Measurements from ENCODE around the gene KIF2C. TPM values are rescaled to one million over a fixed set of nuclear protein-coding genes. Genes with fewer than 3 reads are reported as not detected.
"Not testable (repeated sequence)": the region's sequence is repeated elsewhere in the genome, so short reads cannot be mapped to it uniquely, and the experiment has no call there.

Gene KIF2C
- total RNA-seq, 4 donors from 2014 or later: 2.5 to 8.3 (median 3.5) TPM

DNA sequence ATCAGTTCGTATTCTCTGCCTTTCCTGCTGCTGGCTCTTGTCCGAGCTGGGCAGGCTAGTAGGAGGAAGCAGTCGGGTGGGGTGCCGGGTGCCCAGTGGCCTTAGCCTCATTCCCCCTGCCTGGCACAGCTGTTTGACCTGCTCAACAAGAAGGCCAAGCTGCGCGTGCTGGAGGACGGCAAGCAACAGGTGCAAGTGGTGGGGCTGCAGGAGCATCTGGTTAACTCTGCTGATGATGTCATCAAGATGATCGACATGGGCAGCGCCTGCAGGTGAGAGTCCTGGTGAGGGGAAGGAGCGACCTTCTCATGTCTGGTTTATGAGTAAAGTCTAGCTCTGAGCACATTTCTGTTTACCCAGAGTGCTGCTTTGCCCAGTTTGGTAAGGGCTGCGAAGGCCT is 19.4 kb downstream of the KIF2C start:
- Histone ChIP-seq H3K9me3 (no peaks in the 10 kb centered on the region), H3K27me3 (no peaks in the 10 kb centered on the region), H3K4me3 (no peak overlapping the region), H3K36me3 (no peaks in the 10 kb centered on the region), H3K27ac (no peak overlapping the region), H3K4me1 (peaks cover 0 to 9% (median 1%) of the 10 kb centered on the region in 4 donors)
- no peak for DNase-seq
- TF ChIP-seq, protein P1, sequence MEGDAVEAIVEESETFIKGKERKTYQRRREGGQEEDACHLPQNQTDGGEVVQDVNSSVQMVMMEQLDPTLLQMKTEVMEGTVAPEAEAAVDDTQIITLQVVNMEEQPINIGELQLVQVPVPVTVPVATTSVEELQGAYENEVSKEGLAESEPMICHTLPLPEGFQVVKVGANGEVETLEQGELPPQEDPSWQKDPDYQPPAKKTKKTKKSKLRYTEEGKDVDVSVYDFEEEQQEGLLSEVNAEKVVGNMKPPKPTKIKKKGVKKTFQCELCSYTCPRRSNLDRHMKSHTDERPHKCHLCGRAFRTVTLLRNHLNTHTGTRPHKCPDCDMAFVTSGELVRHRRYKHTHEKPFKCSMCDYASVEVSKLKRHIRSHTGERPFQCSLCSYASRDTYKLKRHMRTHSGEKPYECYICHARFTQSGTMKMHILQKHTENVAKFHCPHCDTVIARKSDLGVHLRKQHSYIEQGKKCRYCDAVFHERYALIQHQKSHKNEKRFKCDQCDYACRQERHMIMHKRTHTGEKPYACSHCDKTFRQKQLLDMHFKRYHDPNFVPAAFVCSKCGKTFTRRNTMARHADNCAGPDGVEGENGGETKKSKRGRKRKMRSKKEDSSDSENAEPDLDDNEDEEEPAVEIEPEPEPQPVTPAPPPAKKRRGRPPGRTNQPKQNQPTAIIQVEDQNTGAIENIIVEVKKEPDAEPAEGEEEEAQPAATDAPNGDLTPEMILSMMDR (IDR thresholded peaks at IDR 0.05): no peak
- no peak for TF ChIP-seq POLR2A (IDR thresholded peaks at IDR 0.05)

DNA sequence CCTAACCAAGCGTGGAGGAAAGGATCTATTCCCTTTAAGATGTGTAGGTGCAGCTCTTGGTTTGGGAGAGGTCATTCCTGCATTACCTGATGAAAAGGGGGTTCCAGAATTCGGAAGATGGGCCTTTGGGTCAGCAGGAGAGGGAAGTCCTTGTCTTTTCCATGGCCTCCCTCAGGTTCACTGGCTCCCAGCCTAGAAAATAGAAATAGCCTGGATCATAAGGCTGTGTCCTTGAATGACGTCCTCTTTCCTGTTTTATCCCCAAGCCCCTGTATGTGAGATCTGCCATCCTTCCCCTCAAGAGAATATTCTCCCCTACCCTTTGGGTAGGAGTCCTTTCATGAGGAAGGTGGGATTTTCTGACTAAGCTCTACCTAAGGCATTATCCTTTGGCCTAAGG is 21.2 kb downstream of the KIF2C start:
- Histone ChIP-seq H3K9me3 (no peaks in the 10 kb centered on the region), H3K4me3 (no peak overlapping the region), H3K4me1 (peaks cover 0 to 9% (median 1%) of the 10 kb centered on the region in 4 donors), H3K27ac (no peak overlapping the region), H3K36me3 (no peaks in the 10 kb centered on the region), H3K27me3 (no peaks in the 10 kb centered on the region)
- TF ChIP-seq POLR2A (IDR thresholded peaks at IDR 0.05): no peak
- TF ChIP-seq, protein P1 (IDR thresholded peaks at IDR 0.05): no peak
- DNase-seq: no peak

DNA sequence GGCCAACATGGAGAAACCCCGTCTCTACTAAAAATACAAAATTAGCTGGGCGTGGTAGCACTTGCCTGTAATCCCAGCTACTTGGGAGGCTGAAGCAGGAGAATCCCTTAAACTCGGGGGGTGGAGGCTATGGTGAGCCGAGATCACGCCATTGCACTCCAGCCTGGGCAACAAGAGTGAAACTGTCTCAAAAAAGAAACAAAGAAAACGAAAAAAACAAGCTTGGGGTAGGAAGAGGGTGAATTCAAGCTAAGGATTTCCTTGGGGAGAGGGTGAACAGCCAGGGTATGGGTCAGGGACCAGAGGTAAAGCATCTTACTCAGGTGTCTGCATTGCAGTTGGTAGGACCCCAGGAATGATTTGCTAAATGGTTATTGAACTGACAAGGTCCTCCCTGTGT is 26.8 kb downstream of the KIF2C start:
- not testable (repeated sequence) for H3K36me3 ChIP-seq, H3K27ac ChIP-seq, DNase-seq, H3K27me3 ChIP-seq, H3K4me1 ChIP-seq, H3K4me3 ChIP-seq, H3K9me3 ChIP-seq

DNA sequence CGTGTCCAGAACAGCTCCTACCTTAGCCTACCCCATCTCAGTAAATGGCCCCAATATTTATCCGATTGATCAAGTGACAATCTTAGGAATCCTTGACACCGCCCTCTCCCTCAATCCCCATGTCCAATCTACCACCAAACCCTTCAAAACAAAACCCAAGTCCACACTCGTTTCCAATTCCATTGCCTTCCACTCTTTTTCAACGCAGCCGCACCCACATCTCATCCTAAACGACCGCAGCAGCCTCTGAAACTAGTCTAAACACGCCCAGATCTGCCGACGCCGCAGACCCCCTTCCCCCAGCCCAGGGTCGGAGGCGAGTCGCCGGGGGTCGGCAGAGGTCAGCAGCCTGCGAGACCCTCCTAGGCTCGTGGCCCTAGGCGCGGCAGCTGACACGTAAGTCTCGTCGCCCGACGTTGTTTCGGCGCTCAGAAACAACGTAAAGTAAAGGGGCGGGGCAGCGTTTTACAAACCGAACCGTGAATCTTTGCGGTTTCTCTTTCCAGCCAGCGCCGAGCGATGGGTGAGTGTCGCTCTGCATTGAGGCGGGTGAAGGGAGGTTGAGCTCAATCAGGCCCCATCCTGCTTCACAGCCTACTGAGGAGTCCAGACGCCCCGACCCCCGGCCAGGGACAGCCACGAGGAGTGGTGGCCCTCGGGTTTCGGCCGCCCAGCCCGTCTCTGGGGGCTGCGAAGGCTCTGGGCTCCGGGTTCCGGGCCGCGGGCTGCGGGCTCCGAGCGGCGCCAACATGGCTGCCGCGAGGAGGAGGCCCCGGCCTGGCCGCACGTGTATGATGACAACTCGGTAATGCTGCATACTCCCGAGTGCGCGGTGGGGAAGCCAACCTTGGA is 35.7 kb downstream of the KIF2C start, which contains the start of gene RPS8:
Gene RPS8 (plus strand): TSS at position 463 of the 852 bp plus-strand sequence. CDS start 57 bp downstream, at position 520.
- Histone ChIP-seq H3K27me3 (no peaks in the 10 kb centered on the region), H3K27ac (peak within 1 kb of the TSS; percentile 93 to 98 (median 96)), H3K9me3 (no peaks in the 10 kb centered on the region), H3K36me3 (peaks cover 0 to 32% (median 0%) of the 10 kb centered on the region in 3 donors), H3K4me3 (peak within 1 kb of the TSS; percentile 78 to 96 (median 84)), H3K4me1 (peaks cover 0 to 25% (median 0%) of the 10 kb centered on the region in 4 donors)
- DNase-seq: peak; percentile 92 to 97 (median 94)
- TF ChIP-seq POLR2A (IDR thresholded peaks at IDR 0.05): peak; percentile 89 to 95
- TF ChIP-seq, protein P1 (IDR thresholded peaks at IDR 0.05): no peak

DNA sequence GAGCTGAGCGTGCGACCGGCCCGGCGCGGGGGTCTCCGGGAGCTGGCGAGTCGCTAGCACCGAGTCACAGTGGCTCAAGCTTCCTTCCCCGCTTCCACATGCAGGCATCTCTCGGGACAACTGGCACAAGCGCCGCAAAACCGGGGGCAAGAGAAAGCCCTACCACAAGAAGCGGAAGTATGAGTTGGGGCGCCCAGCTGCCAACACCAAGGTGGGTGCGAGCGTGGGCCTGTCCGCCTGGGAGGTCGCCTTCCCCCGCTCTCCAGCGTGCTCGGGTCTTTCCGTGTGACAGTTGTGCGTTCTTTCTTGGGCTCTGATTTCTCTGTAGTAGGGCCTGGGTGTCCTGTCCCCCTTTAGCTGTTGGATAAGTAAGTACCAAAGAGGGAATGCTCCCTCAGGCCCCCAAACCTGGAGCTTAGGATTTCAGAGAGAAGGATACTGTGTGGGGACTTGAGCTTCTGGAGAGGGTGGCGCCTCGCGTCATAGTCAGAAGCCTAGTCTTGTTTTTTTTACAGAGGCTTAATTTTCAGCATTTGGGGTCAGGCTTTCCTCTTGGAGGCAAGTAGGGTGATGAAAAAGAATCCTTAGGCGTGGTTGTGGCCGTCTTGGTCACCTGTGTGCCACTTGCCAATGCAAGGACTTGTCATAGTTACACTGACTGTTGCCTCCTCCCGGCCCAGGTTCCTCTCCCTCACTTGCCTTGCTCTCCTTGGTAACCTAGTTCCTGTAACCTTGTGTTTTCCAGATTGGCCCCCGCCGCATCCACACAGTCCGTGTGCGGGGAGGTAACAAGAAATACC is 36.5 kb downstream of the KIF2C start:
- peak; percentile 61 to 71 (median 70) for DNase-seq
- Histone ChIP-seq H3K4me3 (peak overlapping the region; percentile 78 to 96 (median 84)), H3K9me3 (no peaks in the 10 kb centered on the region), H3K27ac (peak overlapping the region; percentile 93 to 98 (median 96)), H3K27me3 (no peaks in the 10 kb centered on the region), H3K4me1 (peaks cover 0 to 25% (median 0%) of the 10 kb centered on the region in 4 donors), H3K36me3 (peaks cover 0 to 38% (median 0%) of the 10 kb centered on the region in 3 donors)
- TF ChIP-seq, protein P1 (IDR thresholded peaks at IDR 0.05): no peak
- TF ChIP-seq POLR2A (IDR thresholded peaks at IDR 0.05): no peak
